Measurements from ENCODE around the gene GABRD. TPM values are rescaled to one million over a fixed set of nuclear protein-coding genes. Genes with fewer than 3 reads are reported as not detected.

The GABRD gene
- total and polyA plus RNA-seq, 2 of the 13 experiments (the other 11 are each of a cell fraction or from before 2014, with no cell fraction given): not detected

GRCh38 chr1:2036287-2036686, 17.1 kb downstream of the GABRD start:
- no peak for FAIRE-seq
- ChIA-PET POLR2A (no interaction called here), CTCF (ENCODE audit: low intra/inter-chr PET ratio, low total read pairs) (no interaction called here)
- WGBS (ENCODE audit: low lambda C conversion rate): 29% methylated on average over 13 of the region's 15 CpGs
- no peak overlapping the region for H2AFZ ChIP-seq (ENCODE audit: low read length)
- H3K27me3 ChIP-seq (ENCODE audit: control insufficient read depth in 1 of 2, insufficient read depth in 2 of 2, low read length in 2 of 2): peaks cover 28 to 72% of the 10 kb centered on the region in 2 experiments
- H4K20me1 ChIP-seq (ENCODE audit: insufficient read depth, low read length): no peaks in the 10 kb centered on the region
- H3K9ac ChIP-seq (ENCODE audit: insufficient read depth, low read depth, low read length): no peak overlapping the region
- ATAC-seq: no peak
- no peaks in the 10 kb centered on the region for H3K9me3 ChIP-seq (ENCODE audit: low read length)
- H3K4me3 ChIP-seq (replicated peaks in 1 of 3; ENCODE audit: insufficient read depth in 1 of 3, low read depth in 2 of 3, low read length in 3 of 3): no peak overlapping the region
- DNase-seq (ENCODE audit: low spot score): no peak
- H3K4me1 ChIP-seq (ENCODE audit: insufficient read depth, low read length): peaks cover 10% of the 10 kb centered on the region; the same call in 1 of the 2 replicates
- TF ChIP-seq JARID2 (CRISPR knock-in tag; IDR thresholded peaks at IDR 0.05; ENCODE audit: insufficient replicate concordance) (no peak), U2AF2 (IDR thresholded peaks at IDR 0.05; ENCODE audit: low read depth, low read length) (no peak), MZF1 (CRISPR knock-in tag; IDR thresholded peaks at IDR 0.05; ENCODE audit: borderline replicate concordance) (no peak), SMARCE1 (IDR thresholded peaks at IDR 0.05; ENCODE audit: borderline replicate concordance) (no peak), USF2 (IDR thresholded peaks at IDR 0.05; ENCODE audit: low read depth, low read length) (no peak), USF2 (CRISPR knock-in tag; IDR thresholded peaks at IDR 0.05; ENCODE audit: borderline replicate concordance) (no peak), MED8 (CRISPR knock-in tag; IDR thresholded peaks at IDR 0.05; ENCODE audit: insufficient replicate concordance) (no peak), ZNF672 (CRISPR knock-in tag; IDR thresholded peaks at IDR 0.05) (no peak), ZSCAN9 (CRISPR knock-in tag; IDR thresholded peaks at IDR 0.05; ENCODE audit: borderline replicate concordance) (no peak)
- TF ChIP-seq, protein P1, sequence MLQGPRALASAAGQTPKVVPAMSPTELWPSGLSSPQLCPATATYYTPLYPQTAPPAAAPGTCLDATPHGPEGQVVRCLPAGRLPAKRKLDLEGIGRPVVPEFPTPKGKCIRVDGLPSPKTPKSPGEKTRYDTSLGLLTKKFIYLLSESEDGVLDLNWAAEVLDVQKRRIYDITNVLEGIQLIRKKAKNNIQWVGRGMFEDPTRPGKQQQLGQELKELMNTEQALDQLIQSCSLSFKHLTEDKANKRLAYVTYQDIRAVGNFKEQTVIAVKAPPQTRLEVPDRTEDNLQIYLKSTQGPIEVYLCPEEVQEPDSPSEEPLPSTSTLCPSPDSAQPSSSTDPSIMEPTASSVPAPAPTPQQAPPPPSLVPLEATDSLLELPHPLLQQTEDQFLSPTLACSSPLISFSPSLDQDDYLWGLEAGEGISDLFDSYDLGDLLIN (CRISPR knock-in tag; IDR thresholded peaks at IDR 0.05; ENCODE audit: borderline replicate concordance): no peak
- TF ChIP-seq, protein P2, sequence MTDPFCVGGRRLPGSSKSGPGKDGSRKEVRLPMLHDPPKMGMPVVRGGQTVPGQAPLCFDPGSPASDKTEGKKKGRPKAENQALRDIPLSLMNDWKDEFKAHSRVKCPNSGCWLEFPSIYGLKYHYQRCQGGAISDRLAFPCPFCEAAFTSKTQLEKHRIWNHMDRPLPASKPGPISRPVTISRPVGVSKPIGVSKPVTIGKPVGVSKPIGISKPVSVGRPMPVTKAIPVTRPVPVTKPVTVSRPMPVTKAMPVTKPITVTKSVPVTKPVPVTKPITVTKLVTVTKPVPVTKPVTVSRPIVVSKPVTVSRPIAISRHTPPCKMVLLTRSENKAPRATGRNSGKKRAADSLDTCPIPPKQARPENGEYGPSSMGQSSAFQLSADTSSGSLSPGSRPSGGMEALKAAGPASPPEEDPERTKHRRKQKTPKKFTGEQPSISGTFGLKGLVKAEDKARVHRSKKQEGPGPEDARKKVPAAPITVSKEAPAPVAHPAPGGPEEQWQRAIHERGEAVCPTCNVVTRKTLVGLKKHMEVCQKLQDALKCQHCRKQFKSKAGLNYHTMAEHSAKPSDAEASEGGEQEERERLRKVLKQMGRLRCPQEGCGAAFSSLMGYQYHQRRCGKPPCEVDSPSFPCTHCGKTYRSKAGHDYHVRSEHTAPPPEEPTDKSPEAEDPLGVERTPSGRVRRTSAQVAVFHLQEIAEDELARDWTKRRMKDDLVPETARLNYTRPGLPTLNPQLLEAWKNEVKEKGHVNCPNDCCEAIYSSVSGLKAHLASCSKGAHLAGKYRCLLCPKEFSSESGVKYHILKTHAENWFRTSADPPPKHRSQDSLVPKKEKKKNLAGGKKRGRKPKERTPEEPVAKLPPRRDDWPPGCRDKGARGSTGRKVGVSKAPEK (CRISPR knock-in tag; IDR thresholded peaks at IDR 0.05; ENCODE audit: borderline replicate concordance): no peak
- TF ChIP-seq, protein P3, sequence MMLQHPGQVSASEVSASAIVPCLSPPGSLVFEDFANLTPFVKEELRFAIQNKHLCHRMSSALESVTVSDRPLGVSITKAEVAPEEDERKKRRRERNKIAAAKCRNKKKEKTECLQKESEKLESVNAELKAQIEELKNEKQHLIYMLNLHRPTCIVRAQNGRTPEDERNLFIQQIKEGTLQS (CRISPR knock-in tag; IDR thresholded peaks at IDR 0.05): no peak
- no peaks in the 10 kb centered on the region for H3K36me3 ChIP-seq (replicated peaks in 1 of 2; ENCODE audit: control insufficient read depth in 1 of 2, insufficient read depth in 2 of 2, low read length in 2 of 2)
- in situ Hi-C loops (cut with HindIII; ENCODE audit: extremely low pct_ligation_motif_present, low pct_unique_long_range_greater_than_20kb): no loop called here
- BruUV-seq (replicated peaks): no TSS peak
- H3K79me2 ChIP-seq (ENCODE audit: insufficient read depth, low read length): no peaks in the 10 kb centered on the region
- H3K4me2 ChIP-seq (ENCODE audit: low read depth, low read length): no peak overlapping the region
- H3K27ac ChIP-seq (ENCODE audit: extremely low read length, insufficient read depth, low read length): no peak overlapping the region
- intact Hi-C loops (cut with micrococcal nuclease; ENCODE audit: unreplicated experiment): no loop called here

Data from HepG2 (cell line).